IMR-90 (cell line): Measurements from ENCODE around the gene MEF2C. TPM values are rescaled to one million over a fixed set of nuclear protein-coding genes. Genes with fewer than 3 reads are reported as not detected.

ENCODE experiments used
- ATAC-seq: fragments of 200-7000 bp; cut with Tn5 transposase; 2 replicates; pipeline ENCODE4 v1.9.1; 2020; ENCODE audit warnings: low read depth, mild to moderate bottlenecking, moderate library complexity
- BruUV-seq: library from RNA; stranded (reverse); fragments of 400-500 nt; replicated peaks from 2 replicates; lab custom pipeline; 2021; lab: Mats Ljungman, UMichigan
- CTCF ChIA-PET: fragments of 300-600 bp; formaldehyde crosslinking; extraction: SDS; loops from one replicate; lab custom pipeline; 2021; ENCODE audit warnings: antibody characterized with exemption; lab: Yijun Ruan, JAX
- POLR2A ChIA-PET: fragments of 300-600 bp; sonication (Branson Sonifier 250); formaldehyde crosslinking; loops from one replicate; lab custom pipeline; 2022; ENCODE audit warnings: antibody characterized with exemption; ENCODE audit not compliant: unreplicated experiment; lab: Charles Lee
- DNase-seq: peaks from one replicate; pipeline ENCODE4 v3.0.0; 2013
- H2AFZ ChIP-seq: replicated peaks from 2 replicates; pipeline ENCODE3; 2013; ENCODE audit warnings: low read length, mild to moderate bottlenecking; ENCODE audit not compliant: poor library complexity
- H2AK5ac ChIP-seq: 2 replicates; pipeline ENCODE4 v1.6.1; 2013; ENCODE audit warnings: low read depth, low read length, inconsistent platforms
- H2AK9ac ChIP-seq: replicated peaks from 2 replicates; pipeline ENCODE3; 2013; ENCODE audit warnings: mild to moderate bottlenecking, low read depth, low read length, moderate library complexity; ENCODE audit not compliant: poor library complexity
- H2BK120ac ChIP-seq: 2 replicates; pipeline ENCODE4 v1.6.1; 2013; ENCODE audit warnings: low read depth, low read length, inconsistent platforms
- H2BK15ac ChIP-seq: 3 replicates; pipeline ENCODE4 v1.6.1; 2013; ENCODE audit warnings: low read depth, low read length, inconsistent platforms
- H2BK20ac ChIP-seq: 2 replicates; pipeline ENCODE4 v1.6.1; 2013; ENCODE audit warnings: low read depth, mild to moderate bottlenecking, inconsistent platforms, low read length, moderate library complexity
- H2BK5ac ChIP-seq: 2 replicates; pipeline ENCODE4 v1.6.1; 2013; ENCODE audit warnings: mild to moderate bottlenecking, low read depth, low read length, inconsistent platforms; ENCODE audit not compliant: poor library complexity, severe bottlenecking
- H3K14ac ChIP-seq: replicated peaks from 2 replicates; pipeline ENCODE4 v1.6.1; 2013; ENCODE audit warnings: low read depth, low read length, inconsistent platforms
- H3K18ac ChIP-seq: 2 replicates; pipeline ENCODE4 v1.6.1; 2013; ENCODE audit warnings: low read depth, low read length, control low read depth
- H3K23ac ChIP-seq: 2 replicates; pipeline ENCODE4 v1.6.1; 2013; ENCODE audit warnings: low read depth, low read length, inconsistent platforms
- H3K27ac ChIP-seq: 2 replicates; pipeline ENCODE4 v1.5.1; 2013; ENCODE audit warnings: mild to moderate bottlenecking, control low read depth, low read length; ENCODE audit not compliant: insufficient read depth
- H3K27me3 ChIP-seq: 2 replicates; pipeline ENCODE4 v1.6.1; 2013; ENCODE audit warnings: low read length; ENCODE audit not compliant: control insufficient read depth, insufficient read depth
- H3K36me3 ChIP-seq: 2 replicates; pipeline ENCODE4 v1.6.1; 2013; ENCODE audit warnings: low read length, mixed read lengths; ENCODE audit not compliant: control insufficient read depth, insufficient read depth
- H3K4ac ChIP-seq: 2 replicates; pipeline ENCODE4 v1.6.1; 2013; ENCODE audit warnings: low read depth, low read length, inconsistent platforms
- H3K4me1 ChIP-seq: 2 replicates; pipeline ENCODE4 v1.6.1; 2013; ENCODE audit warnings: low read length, mixed read lengths; ENCODE audit not compliant: control insufficient read depth, insufficient read depth
- H3K4me2 ChIP-seq: 2 replicates; pipeline ENCODE4 v1.6.1; 2013; ENCODE audit warnings: low read depth, mild to moderate bottlenecking, control low read depth, low read length, moderate library complexity
- H3K4me3 ChIP-seq: 2 replicates; pipeline ENCODE4 v1.5.1; 2013; ENCODE audit warnings: low read depth, mild to moderate bottlenecking, control low read depth, low read length, moderate library complexity; ENCODE audit not compliant: insufficient read depth
- H3K56ac ChIP-seq: 2 replicates; pipeline ENCODE4 v1.6.1; 2013; ENCODE audit warnings: low read length, inconsistent platforms; ENCODE audit not compliant: insufficient read depth; ENCODE audit errors: extremely low read depth
- H3K79me1 ChIP-seq, 2 experiments: 2 replicates each; pipeline ENCODE4 v1.6.1; 2013; ENCODE audit warnings: low read length in 2 of 2, inconsistent platforms in 1 of 2, low read depth in 1 of 2
- H3K9ac ChIP-seq: 2 replicates; pipeline ENCODE4 v1.6.1; 2013; ENCODE audit warnings: low read depth, low read length, control low read depth
- H3K9me1 ChIP-seq: 2 replicates; pipeline ENCODE4 v1.6.1; 2013; ENCODE audit warnings: low read length, inconsistent platforms; ENCODE audit not compliant: insufficient read depth
- H3K9me3 ChIP-seq: 2 replicates; pipeline ENCODE4 v1.6.1; 2013; ENCODE audit warnings: low read length; ENCODE audit not compliant: control insufficient read depth, insufficient read depth
- H4K20me1 ChIP-seq: 2 replicates; pipeline ENCODE4 v1.6.1; 2013; ENCODE audit warnings: low read length, inconsistent platforms; ENCODE audit not compliant: insufficient read depth
- H4K5ac ChIP-seq: 2 replicates; pipeline ENCODE4 v1.6.1; 2013; ENCODE audit warnings: mild to moderate bottlenecking, low read depth, low read length, control low read depth
- H4K8ac ChIP-seq, 2 experiments: 2 replicates each; pipeline ENCODE4 v1.6.1; 2013; ENCODE audit warnings: low read depth in 2 of 2, low read length in 2 of 2, control low read depth in 1 of 2, inconsistent platforms in 1 of 2
- H4K91ac ChIP-seq: 2 replicates; pipeline ENCODE4 v1.6.1; 2013; ENCODE audit warnings: low read depth, low read length, inconsistent platforms; ENCODE audit not compliant: insufficient read depth
- BHLHE40 ChIP-seq: fragments of 150-350 bp; IDR thresholded peaks from 2 replicates; pipeline ENCODE4 v1.6.1; 2016; ENCODE audit warnings: mild to moderate bottlenecking, low read depth, low read length
- CHD1 ChIP-seq: IDR thresholded peaks from 2 replicates; pipeline ENCODE4 v1.6.1; 2012; ENCODE audit warnings: low read depth, low read length, improper control_type of control experiment
- CTCF ChIP-seq: conservative IDR thresholded peaks from 2 replicates; pipeline ENCODE4 v1.5.1; 2012; ENCODE audit warnings: mild to moderate bottlenecking, low read depth, low read length, improper control_type of control experiment
- FOS ChIP-seq: fragments of 150-350 bp; IDR thresholded peaks from 2 replicates; pipeline ENCODE4 v1.6.1; 2016; ENCODE audit warnings: low read depth, low read length
- MAFK ChIP-seq: IDR thresholded peaks from 2 replicates; pipeline ENCODE4 v1.6.1; 2012; ENCODE audit warnings: low read depth, low read length, improper control_type of control experiment
- MAZ ChIP-seq: IDR thresholded peaks from 2 replicates; pipeline ENCODE4 v1.6.1; 2012; ENCODE audit warnings: low read depth, mild to moderate bottlenecking, low read length, improper control_type of control experiment, moderate library complexity, borderline replicate concordance
- MXI1 ChIP-seq: IDR thresholded peaks from 2 replicates; pipeline ENCODE4 v1.6.1; 2012; ENCODE audit warnings: low read depth, mild to moderate bottlenecking, low read length, moderate library complexity, borderline replicate concordance
- NFE2L2 ChIP-seq: fragments of 150-350 bp; IDR thresholded peaks from 2 replicates; pipeline ENCODE4 v1.6.1; 2016; ENCODE audit warnings: low read depth, mild to moderate bottlenecking, low read length
- POLR2A ChIP-seq: IDR thresholded peaks from 2 replicates; pipeline ENCODE4 v1.6.1; 2012; ENCODE audit warnings: mild to moderate bottlenecking, low read depth, low read length
- RCOR1 ChIP-seq: IDR thresholded peaks from 2 replicates; pipeline ENCODE4 v1.6.1; 2012; ENCODE audit warnings: mild to moderate bottlenecking, low read length, improper control_type of control experiment; ENCODE audit not compliant: insufficient replicate concordance
- RFX5 ChIP-seq: IDR thresholded peaks from 2 replicates; pipeline ENCODE4 v1.8.0; 2012; ENCODE audit warnings: low read depth, mild to moderate bottlenecking, low read length, moderate library complexity
- SMC3 ChIP-seq: fragments of 150-350 bp; IDR thresholded peaks from 2 replicates; pipeline ENCODE4 v1.6.1; 2016; ENCODE audit warnings: low read depth, mild to moderate bottlenecking, antibody characterized with exemption, low read length, moderate library complexity
- USF2 ChIP-seq: fragments of 150-350 bp; IDR thresholded peaks from 2 replicates; pipeline ENCODE4 v1.6.1; 2017; ENCODE audit warnings: mild to moderate bottlenecking, antibody characterized with exemption, low read length, low read depth
- WGBS, 2 experiments: methylation state at CpG; one replicate each; pipeline versions ENCODE4 v1.1.5 to v1.1.7; 2013; ENCODE audit warnings: missing lambda C conversion rate in 2 of 2; ENCODE audit not compliant: insufficient read length in 1 of 2; ENCODE audit errors: extremely low coverage in 2 of 2; 5-methylcytosine and 5-hydroxymethylcytosine counted together
- dilution Hi-C: fragments of 300-500 bp; cut with HindIII; formaldehyde crosslinking; loops from one replicate; pipeline ENCODE4 v1.14.3; 2018; ENCODE audit warnings: low sequenced_read_pairs; ENCODE audit not compliant: unreplicated experiment
- in situ Hi-C: fragments of 300-500 bp; cut with MboI; formaldehyde crosslinking; loops from 3 replicates; pipeline ENCODE4 v1.14.3; 2019; ENCODE audit warnings: low sequenced_read_pairs, inconsistent platforms, mixed read lengths
- intact Hi-C: fragments of 100-400 bp; cut with micrococcal nuclease; formaldehyde crosslinking; loops from 2 replicates; pipeline ENCODE4 v1.10.0; 2022
- polyA plus RNA-seq, 3 experiments: library from polyadenylated mRNA; depleted of rRNA; stranded (reverse); fragments of >200 nt; gene quantifications; 2 replicates each; pipeline ENCODE4 v1.2.3, GENCODE V29; 2012; ENCODE audit warnings: low replicate concordance in 1 of 3
- total RNA-seq: library from RNA; depleted of rRNA; stranded (reverse); fragments of >200 nt; gene quantifications from 2 replicates; pipeline ENCODE4 v1.2.3, GENCODE V29; 2012

MEF2C gene
- total and polyA plus RNA-seq, 2 of the 4 experiments (the other 2 are of a cell fraction), result 1.5 to 6.8 TPM

GRCh38 chr5:88854769-88855168 is 28.2 kb downstream of the MEF2C start:
- Histone ChIP-seq H3K14ac (no peak overlapping the region), H3K4me1 (no peaks in the 10 kb centered on the region), H2BK15ac (no peak overlapping the region), H4K91ac (no peak overlapping the region), H2BK5ac (no peak overlapping the region), H3K4me2 (no peak overlapping the region), H3K18ac (no peak overlapping the region), H2BK120ac (no peak overlapping the region), H3K4me3 (no peak overlapping the region), H3K36me3 (no peaks in the 10 kb centered on the region), H3K9me1 (no peaks in the 10 kb centered on the region), H3K27ac (no peak overlapping the region), H3K27me3 (no peaks in the 10 kb centered on the region), H2AK5ac (no peak overlapping the region), H2AK9ac (no peak overlapping the region), H2AFZ (no peak overlapping the region), H3K9ac (no peak overlapping the region), H3K79me1 (no peaks in the 10 kb centered on the region), H2BK20ac (no peak overlapping the region), H3K23ac (no peak overlapping the region), H3K9me3 (no peaks in the 10 kb centered on the region; the same call in 1 of the 2 replicates), H4K8ac (no peak overlapping the region), H3K56ac (no peak overlapping the region; the same call in 1 of the 2 replicates), H4K5ac (no peak overlapping the region), H4K20me1 (no peaks in the 10 kb centered on the region), H3K4ac (no peak overlapping the region)
- ChIA-PET CTCF (interaction anchor here (0.6 kb wide), 1 partner anchor 77 kb away, joined by 3 read pairs; no protein-coding TSS in a partner anchor), POLR2A (no interaction called here)
- DNase-seq, result no peak
- intact Hi-C loops, result no loop called here
- in situ Hi-C loops, result no loop called here
- no peak for ATAC-seq
- BruUV-seq, result no TSS peak
- dilution Hi-C loops, result no loop called here
- TF ChIP-seq CHD1, result no peak
- no peak for TF ChIP-seq NFE2L2
- no peak for TF ChIP-seq FOS
- TF ChIP-seq MAFK, result no peak
- TF ChIP-seq MAZ, result no peak
- TF ChIP-seq BHLHE40, result no peak
- no peak for TF ChIP-seq RCOR1
- TF ChIP-seq USF2, result no peak
- TF ChIP-seq CTCF, result no peak
- TF ChIP-seq SMC3, result no peak
- no peak for TF ChIP-seq RFX5
- TF ChIP-seq MXI1, result no peak
- no peak for TF ChIP-seq POLR2A
- WGBS, 2 experiments, result no CpG with 5 or more reads among the region's 2 CpGs
